Measurements from ENCODE around the gene PSMB5.

PSMB5 gene

DNA sequence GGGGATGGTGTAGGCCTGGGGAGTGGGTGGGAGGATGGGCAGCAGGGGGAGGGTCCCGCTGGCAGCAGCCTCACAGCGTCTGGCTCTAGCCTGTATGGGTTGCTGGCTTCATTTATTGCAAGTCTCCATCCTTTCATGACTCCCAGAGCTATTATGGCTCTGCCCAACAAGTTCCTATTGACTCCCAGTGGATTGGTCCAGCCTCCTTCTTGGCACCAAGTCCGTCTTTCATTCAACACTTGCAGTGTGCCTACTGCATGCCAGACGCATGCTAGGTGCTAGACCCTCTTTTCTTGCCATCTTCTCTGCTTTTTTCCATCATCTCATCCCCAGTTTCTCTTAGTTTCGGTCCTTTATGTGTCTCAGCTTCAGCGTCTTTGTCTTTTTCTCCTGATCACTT lies 8.4 kb upstream of the PSMB5 start:
- H3K4me3 ChIP-seq (replicated peaks; ENCODE audit: low read depth, low read length): no peak overlapping the region
- no peak for DNase-seq (ENCODE audit: low read depth)
- TF ChIP-seq, protein P1, sequence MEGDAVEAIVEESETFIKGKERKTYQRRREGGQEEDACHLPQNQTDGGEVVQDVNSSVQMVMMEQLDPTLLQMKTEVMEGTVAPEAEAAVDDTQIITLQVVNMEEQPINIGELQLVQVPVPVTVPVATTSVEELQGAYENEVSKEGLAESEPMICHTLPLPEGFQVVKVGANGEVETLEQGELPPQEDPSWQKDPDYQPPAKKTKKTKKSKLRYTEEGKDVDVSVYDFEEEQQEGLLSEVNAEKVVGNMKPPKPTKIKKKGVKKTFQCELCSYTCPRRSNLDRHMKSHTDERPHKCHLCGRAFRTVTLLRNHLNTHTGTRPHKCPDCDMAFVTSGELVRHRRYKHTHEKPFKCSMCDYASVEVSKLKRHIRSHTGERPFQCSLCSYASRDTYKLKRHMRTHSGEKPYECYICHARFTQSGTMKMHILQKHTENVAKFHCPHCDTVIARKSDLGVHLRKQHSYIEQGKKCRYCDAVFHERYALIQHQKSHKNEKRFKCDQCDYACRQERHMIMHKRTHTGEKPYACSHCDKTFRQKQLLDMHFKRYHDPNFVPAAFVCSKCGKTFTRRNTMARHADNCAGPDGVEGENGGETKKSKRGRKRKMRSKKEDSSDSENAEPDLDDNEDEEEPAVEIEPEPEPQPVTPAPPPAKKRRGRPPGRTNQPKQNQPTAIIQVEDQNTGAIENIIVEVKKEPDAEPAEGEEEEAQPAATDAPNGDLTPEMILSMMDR (IDR thresholded peaks at IDR 0.05; ENCODE audit: low read length, missing control alignments): no peak

DNA sequence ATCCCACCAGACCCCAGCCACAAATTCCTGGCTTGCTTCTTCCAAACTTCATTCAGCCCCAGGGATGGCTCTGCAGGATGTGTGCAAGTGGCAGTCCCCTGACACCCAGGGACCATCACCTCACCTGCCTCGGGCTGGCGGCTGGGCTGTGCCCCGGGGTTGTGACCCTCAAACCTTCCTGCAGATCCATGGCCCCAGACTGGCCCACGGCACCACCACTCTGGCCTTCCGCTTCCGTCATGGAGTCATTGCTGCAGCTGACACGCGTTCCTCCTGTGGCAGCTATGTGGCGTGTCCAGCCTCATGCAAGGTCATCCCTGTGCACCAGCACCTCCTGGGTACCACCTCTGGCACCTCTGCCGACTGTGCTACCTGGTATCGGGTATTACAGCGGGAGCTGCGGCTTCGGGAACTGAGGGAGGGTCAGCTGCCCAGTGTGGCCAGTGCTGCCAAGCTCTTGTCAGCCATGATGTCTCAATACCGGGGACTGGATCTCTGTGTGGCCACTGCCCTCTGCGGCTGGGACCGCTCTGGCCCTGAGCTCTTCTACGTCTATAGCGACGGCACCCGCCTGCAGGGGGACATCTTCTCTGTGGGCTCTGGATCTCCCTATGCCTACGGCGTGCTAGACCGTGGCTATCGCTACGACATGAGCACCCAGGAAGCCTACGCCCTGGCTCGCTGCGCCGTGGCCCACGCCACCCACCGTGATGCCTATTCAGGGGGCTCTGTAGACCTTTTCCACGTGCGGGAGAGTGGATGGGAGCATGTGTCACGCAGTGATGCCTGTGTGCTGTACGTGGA lies 7.7 kb upstream of the PSMB5 start, which contains the start of gene PSMB11:
Gene PSMB11 (plus strand): TSS at position 51 of the 804 bp plus-strand sequence. CDS start 14 bp downstream, at position 65.
- no peak within 1 kb of the TSS for H3K4me3 ChIP-seq (replicated peaks; ENCODE audit: low read depth, low read length)
- TF ChIP-seq, protein P1 (IDR thresholded peaks at IDR 0.05; ENCODE audit: low read length, missing control alignments): no peak
- no peak for DNase-seq (ENCODE audit: low read depth)

DNA sequence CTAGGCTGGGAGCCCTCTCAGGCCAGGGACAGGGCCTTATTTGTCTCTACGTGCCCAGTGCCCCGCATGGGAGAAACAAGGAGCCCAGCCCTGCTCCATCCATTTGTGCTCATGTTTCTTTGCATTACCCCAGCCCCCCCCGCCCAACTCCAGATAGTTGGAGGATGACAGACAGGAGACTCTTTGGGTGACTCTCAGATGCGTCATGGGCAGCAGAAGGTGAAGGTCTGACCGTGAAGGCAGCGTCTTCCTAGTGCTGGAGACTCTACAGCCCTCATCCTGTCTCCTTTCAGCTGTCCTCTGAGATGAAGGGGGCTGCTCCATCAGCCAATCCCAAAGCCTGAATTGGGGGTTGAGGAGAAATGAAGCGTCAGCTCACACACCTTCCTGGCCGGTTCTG lies 7.0 kb upstream of the PSMB5 start:
- DNase-seq (ENCODE audit: low read depth): no peak
- H3K4me3 ChIP-seq (replicated peaks; ENCODE audit: low read depth, low read length): no peak overlapping the region
- TF ChIP-seq, protein P1 (IDR thresholded peaks at IDR 0.05; ENCODE audit: low read length, missing control alignments): no peak

DNA sequence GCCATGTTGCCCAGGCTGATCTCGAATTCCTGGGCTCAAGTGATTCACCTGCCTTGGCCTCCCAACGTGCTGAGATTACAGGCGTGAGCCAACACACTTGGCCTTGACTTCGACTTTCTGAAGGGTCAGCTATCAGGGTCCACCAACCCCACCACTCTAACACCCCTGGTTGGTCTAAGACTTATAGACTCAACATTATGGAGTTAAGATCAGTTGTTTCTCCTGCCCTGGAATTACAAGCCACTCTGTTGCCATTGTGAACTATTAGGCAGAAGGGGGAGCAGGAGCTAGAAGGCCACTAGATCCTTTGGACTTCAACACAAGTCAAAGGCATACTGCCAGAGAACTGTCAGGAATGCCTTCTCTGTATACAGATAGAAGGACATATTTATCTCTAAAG lies 5.4 kb upstream of the PSMB5 start:
- DNase-seq (ENCODE audit: low read depth): no peak
- no peak overlapping the region for H3K4me3 ChIP-seq (replicated peaks; ENCODE audit: low read depth, low read length)
- TF ChIP-seq, protein P1 (IDR thresholded peaks at IDR 0.05; ENCODE audit: low read length, missing control alignments): no peak

DNA sequence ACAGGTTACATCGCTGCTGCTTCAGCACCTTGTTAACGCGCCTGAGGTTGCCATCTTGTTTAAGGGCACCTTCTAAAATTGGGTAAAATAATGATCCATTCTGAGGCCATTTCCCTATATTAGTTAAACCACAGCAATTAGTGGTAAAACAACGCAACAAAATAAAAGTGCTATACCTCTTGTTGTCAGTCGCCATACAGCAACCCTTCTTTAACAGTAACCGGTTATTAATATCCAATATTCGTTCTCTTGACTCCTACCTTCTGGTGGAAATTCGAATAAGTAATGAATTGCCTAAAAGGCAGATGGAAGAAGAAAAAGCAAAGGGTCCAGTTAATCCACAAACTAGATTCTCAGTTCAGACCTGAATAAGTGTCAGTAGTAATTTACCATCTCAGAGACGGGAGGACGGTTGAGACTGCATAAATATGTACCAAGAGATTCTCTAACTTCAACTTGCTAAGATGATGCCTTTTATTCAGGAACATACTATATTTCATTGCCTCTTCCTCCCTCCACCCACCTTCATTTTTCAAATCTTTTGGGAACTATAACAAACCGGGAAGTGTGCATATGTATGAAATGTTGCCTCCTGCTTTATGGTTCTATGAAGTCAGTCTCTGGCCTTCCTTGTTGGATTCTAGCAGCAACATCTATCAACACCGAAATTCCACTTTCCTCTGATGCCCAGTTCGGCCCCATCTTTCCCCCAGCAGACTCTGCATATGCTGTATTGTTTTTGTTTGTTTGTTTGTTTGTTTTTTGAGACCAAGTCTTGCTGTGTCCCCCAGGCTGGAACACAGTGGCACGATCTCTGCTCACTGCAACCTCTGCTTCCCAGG lies 824 bp upstream of the PSMB5 start:
- H3K4me3 ChIP-seq (replicated peaks; ENCODE audit: low read depth, low read length): peak overlapping the region; percentile 95

DNA sequence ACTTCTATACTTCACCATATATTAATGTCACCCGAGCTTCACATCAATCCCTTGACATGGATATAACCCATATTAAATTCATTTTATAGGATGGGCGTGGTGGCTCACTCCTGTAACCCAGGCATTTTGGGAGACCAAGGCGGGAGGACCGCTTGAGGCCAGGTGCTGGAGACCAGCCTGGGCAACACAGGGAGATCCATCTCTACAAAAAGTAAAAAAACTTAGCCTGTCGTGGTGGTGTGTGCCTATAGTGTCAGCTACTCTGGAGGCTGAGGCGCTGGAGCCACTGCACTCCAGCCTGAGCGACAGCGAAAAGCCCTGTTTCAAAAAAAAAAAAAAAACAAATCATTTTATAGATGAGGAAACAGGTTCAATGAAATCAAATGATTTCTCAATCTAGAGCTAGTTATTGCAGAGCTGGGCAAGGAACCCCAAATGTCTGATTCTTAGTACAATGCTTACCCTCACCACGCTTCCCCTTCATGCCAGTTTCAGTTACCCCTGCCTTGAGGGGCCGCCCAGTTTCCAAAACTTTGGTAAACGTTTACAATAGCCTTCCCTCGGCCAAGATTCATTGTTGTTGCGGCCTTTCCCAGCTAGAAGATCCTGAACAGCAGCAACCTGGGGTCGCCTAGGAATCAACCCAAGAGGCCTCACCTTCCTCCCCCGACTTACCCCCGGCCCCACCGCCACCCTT lies 751 bp downstream of the PSMB5 start:
- no peak for DNase-seq (ENCODE audit: low read depth)
- TF ChIP-seq, protein P1 (IDR thresholded peaks at IDR 0.05; ENCODE audit: low read length, missing control alignments): no peak
- peak overlapping the region; percentile 95 for H3K4me3 ChIP-seq (replicated peaks; ENCODE audit: low read depth, low read length)

More for the DNA sequence above, 824 bp upstream of the PSMB5 start:
- DNase-seq (ENCODE audit: low read depth): no peak
- TF ChIP-seq, protein P1 (IDR thresholded peaks at IDR 0.05; ENCODE audit: low read length, missing control alignments): no peak

Data from fibroblast of pulmonary artery (primary cell).